Measurements from ENCODE around the gene MKNK1. TPM values are rescaled to one million over a fixed set of nuclear protein-coding genes. Genes with fewer than 3 reads are reported as not detected.

The MKNK1 gene
- total and polyA plus RNA-seq, 12 donors, result 22.4 to 50.6 (median 36.8) TPM

DNA sequence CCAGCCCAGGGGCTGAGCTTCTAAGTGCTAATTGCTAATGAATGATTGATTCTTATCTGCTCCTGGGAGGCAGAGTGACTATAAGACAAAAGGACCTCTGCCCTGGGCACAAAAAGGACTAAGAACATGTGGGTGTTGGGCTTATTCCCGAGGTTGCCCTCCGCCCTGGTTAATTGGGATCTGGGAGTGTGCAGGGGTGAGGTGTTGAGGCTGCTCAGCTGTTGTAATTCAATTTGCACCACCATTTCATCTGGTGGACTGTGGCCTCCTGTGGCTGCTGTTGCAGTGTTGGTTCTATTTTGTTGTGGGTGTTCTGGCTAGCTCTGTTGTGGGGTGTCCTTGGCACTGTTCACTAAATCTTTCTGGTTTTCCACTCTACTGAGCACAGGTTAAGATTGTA lies 65.9 kb downstream of the MKNK1 start:
- Histone ChIP-seq H3K27ac (no peak overlapping the region), H3K27me3 (peaks cover 0 to 59% (median 43%) of the 10 kb centered on the region in 7 donors)
- intact Hi-C loops (cut with DNase I), result loop anchor here in 2 of 10 donors (10.0 kb wide), 1 partner anchor 187 kb away; no protein-coding TSS in a partner anchor

DNA sequence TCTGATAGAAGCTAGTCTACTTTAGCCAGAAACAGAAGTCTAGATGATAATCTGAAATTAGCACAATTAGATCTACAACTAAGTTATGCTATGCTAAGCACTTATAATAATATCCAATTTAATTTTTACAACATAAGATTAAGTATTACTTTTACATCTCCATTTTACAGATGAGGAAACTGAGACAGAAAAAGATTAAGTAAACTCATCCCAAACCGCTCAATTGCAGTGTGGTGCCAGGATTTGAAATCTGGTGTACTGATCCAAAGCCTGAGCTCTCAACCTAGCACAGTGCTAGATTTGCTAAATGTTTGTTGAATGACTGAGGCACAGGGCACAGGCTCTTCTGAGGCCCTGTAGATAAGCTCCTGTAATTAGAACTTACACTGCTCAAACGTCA lies 66.4 kb downstream of the MKNK1 start:
- TF ChIP-seq, protein P1, sequence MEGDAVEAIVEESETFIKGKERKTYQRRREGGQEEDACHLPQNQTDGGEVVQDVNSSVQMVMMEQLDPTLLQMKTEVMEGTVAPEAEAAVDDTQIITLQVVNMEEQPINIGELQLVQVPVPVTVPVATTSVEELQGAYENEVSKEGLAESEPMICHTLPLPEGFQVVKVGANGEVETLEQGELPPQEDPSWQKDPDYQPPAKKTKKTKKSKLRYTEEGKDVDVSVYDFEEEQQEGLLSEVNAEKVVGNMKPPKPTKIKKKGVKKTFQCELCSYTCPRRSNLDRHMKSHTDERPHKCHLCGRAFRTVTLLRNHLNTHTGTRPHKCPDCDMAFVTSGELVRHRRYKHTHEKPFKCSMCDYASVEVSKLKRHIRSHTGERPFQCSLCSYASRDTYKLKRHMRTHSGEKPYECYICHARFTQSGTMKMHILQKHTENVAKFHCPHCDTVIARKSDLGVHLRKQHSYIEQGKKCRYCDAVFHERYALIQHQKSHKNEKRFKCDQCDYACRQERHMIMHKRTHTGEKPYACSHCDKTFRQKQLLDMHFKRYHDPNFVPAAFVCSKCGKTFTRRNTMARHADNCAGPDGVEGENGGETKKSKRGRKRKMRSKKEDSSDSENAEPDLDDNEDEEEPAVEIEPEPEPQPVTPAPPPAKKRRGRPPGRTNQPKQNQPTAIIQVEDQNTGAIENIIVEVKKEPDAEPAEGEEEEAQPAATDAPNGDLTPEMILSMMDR (IDR thresholded peaks at IDR 0.05), result no peak
- no peak overlapping the region for H3K27ac ChIP-seq
- intact Hi-C loops (cut with DNase I), result loop anchor here in 2 of 10 donors (10.0 kb wide), 1 partner anchor 187 kb away; no protein-coding TSS in a partner anchor
- WGBS, 2 donors, result 70% methylated on average over 2 of the region's 2 CpGs
- H3K36me3 ChIP-seq, result no peaks in the 10 kb centered on the region
- H3K9me3 ChIP-seq, result no peaks in the 10 kb centered on the region
- peaks cover 0 to 6% (median 0%) of the 10 kb centered on the region in 9 donors for H3K4me1 ChIP-seq
- DNase-seq, result no peak
- peaks cover 0 to 57% (median 39%) of the 10 kb centered on the region in 7 donors for H3K27me3 ChIP-seq
- ATAC-seq, result no peak
- no peak overlapping the region for H3K4me3 ChIP-seq

More for the DNA sequence above, 65.9 kb downstream of the MKNK1 start:
- no peak for DNase-seq
- ATAC-seq, result no peak
- WGBS, 2 donors, result 73 to 74% methylated on average over 2 of the region's 2 CpGs
- Histone ChIP-seq H3K4me1 (peaks cover 0 to 5% (median 0%) of the 10 kb centered on the region in 9 donors), H3K36me3 (no peaks in the 10 kb centered on the region), H3K9me3 (no peaks in the 10 kb centered on the region), H3K4me3 (no peak overlapping the region)
- TF ChIP-seq, protein P1 (IDR thresholded peaks at IDR 0.05), result no peak

DNA sequence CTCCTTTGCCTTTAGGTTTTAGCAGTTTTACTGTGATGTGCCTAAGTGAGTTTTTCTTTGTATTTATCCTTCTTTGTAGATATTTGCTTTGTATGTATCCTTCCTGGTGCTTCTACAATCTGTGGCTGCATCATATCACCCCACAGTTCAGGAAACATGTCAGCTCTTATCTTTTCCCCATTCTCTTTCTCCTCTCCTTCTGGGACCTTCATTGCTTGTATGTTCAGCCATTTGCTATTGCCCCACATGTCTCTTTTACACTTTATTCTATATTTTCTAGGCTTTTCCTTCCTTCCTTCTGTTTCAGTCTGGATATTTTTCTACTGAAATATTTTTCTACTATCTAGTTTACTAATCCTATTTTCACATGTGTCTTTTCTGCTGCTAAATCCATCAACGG lies 67.5 kb downstream of the MKNK1 start:
- H3K4me1 ChIP-seq, result peaks cover 0 to 8% (median 0%) of the 10 kb centered on the region in 9 donors
- ATAC-seq (no peak), DNase-seq (no peak)
- TF ChIP-seq, protein P1 (IDR thresholded peaks at IDR 0.05), result no peak
- H3K27me3 ChIP-seq, result peaks cover 0 to 62% (median 41%) of the 10 kb centered on the region in 7 donors
- H3K4me3 ChIP-seq, result no peak overlapping the region
- H3K9me3 ChIP-seq, result no peaks in the 10 kb centered on the region
- H3K36me3 ChIP-seq, result no peaks in the 10 kb centered on the region
- H3K27ac ChIP-seq, result no peak overlapping the region
- intact Hi-C loops (cut with DNase I), result loop anchor here in 2 of 10 donors (10.0 kb wide), 1 partner anchor 188 kb away; no protein-coding TSS in a partner anchor
- WGBS, 2 donors, result 96% methylated on average over 1 of the region's 1 CpG

DNA sequence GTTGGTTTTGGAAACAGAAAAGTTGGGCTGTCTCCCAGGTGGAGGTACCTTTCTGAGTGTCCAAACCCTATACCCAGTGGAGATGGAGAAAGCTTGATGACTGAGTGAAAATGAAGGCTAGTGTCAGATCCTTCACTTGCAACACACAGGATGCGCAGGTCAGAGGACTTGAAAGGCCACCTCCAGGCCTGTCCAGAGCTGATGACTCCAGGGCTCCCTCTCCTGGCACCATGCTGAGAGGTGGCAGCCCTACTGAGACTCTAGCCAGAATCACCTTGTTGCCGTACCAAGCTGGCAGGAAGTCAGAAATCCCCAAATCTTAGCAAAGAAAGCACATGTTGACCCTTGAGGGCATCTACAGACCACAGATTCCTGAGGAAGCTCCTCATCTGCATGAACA lies 69.0 kb downstream of the MKNK1 start:
- Histone ChIP-seq H3K36me3 (no peaks in the 10 kb centered on the region), H3K9me3 (no peaks in the 10 kb centered on the region), H3K27me3 (peaks cover 0 to 70% (median 49%) of the 10 kb centered on the region in 7 donors), H3K4me1 (peaks cover 0 to 8% (median 0%) of the 10 kb centered on the region in 9 donors), H3K4me3 (no peak overlapping the region), H3K27ac (no peak overlapping the region)
- intact Hi-C loops (cut with DNase I), result loop anchor here in 2 of 10 donors (10.0 kb wide), 1 partner anchor 190 kb away; no protein-coding TSS in a partner anchor
- no peak for DNase-seq
- peak in 1 of 8 donors; percentile 32 for ATAC-seq
- TF ChIP-seq, protein P1 (IDR thresholded peaks at IDR 0.05), result peak in 7 of 9 donors; percentile 11 to 49 (median 31)
- WGBS, 2 donors, result 57 to 69% methylated on average over 2 of the region's 2 CpGs
